ENCODE measurements around the gene MSTN.

DNA sequence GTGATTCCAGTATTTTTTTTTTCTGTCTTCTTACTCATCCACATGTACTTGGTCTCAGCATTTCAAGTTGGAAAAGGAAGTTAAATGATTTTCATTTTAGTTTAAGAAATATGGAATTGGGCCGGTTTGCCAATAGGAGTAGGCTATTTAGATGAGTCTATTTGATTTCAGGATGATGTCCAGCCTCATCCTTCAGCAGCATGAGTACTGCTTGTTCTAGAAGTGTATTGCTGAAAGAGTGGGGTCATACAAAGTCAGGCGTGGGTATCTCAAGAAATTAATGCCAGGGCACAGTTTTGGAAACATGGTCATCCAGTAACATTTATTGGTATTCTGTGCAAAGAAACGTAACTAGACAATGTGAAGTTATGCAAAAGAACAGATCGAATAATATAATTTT is 44.9 kb upstream of the MSTN start:
- TF ChIP-seq, protein P1, sequence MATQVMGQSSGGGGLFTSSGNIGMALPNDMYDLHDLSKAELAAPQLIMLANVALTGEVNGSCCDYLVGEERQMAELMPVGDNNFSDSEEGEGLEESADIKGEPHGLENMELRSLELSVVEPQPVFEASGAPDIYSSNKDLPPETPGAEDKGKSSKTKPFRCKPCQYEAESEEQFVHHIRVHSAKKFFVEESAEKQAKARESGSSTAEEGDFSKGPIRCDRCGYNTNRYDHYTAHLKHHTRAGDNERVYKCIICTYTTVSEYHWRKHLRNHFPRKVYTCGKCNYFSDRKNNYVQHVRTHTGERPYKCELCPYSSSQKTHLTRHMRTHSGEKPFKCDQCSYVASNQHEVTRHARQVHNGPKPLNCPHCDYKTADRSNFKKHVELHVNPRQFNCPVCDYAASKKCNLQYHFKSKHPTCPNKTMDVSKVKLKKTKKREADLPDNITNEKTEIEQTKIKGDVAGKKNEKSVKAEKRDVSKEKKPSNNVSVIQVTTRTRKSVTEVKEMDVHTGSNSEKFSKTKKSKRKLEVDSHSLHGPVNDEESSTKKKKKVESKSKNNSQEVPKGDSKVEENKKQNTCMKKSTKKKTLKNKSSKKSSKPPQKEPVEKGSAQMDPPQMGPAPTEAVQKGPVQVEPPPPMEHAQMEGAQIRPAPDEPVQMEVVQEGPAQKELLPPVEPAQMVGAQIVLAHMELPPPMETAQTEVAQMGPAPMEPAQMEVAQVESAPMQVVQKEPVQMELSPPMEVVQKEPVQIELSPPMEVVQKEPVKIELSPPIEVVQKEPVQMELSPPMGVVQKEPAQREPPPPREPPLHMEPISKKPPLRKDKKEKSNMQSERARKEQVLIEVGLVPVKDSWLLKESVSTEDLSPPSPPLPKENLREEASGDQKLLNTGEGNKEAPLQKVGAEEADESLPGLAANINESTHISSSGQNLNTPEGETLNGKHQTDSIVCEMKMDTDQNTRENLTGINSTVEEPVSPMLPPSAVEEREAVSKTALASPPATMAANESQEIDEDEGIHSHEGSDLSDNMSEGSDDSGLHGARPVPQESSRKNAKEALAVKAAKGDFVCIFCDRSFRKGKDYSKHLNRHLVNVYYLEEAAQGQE (IDR thresholded peaks at IDR 0.05; ENCODE audit: unreplicated experiment), result no peak
- TF ChIP-seq, protein P2, sequence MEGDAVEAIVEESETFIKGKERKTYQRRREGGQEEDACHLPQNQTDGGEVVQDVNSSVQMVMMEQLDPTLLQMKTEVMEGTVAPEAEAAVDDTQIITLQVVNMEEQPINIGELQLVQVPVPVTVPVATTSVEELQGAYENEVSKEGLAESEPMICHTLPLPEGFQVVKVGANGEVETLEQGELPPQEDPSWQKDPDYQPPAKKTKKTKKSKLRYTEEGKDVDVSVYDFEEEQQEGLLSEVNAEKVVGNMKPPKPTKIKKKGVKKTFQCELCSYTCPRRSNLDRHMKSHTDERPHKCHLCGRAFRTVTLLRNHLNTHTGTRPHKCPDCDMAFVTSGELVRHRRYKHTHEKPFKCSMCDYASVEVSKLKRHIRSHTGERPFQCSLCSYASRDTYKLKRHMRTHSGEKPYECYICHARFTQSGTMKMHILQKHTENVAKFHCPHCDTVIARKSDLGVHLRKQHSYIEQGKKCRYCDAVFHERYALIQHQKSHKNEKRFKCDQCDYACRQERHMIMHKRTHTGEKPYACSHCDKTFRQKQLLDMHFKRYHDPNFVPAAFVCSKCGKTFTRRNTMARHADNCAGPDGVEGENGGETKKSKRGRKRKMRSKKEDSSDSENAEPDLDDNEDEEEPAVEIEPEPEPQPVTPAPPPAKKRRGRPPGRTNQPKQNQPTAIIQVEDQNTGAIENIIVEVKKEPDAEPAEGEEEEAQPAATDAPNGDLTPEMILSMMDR (conservative IDR thresholded peaks at IDR 0.05; ENCODE audit: low read depth in 2 of 2), result no peak
- no peak for TF ChIP-seq POLR2AphosphoS5 (IDR thresholded peaks at IDR 0.05; ENCODE audit: low read depth)

All from GM23338 (cell line).